Brain pericyte (primary cell): ENCODE measurements around the gene RNF222.

Experiments used
- DNase-seq: peaks from one replicate; pipeline ENCODE4 v3.0.0-alpha.2; 2012; ENCODE audit warnings: low read depth, low spot score

Gene RNF222, protein sequence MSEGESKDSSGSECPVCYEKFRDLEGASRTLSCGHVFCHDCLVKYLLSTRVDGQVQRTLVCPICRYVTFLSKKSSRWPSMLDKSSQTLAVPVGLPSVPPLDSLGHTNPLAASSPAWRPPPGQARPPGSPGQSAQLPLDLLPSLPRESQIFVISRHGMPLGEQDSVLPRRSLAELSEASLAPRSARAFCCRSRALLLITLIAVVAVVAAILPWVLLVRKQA

DNA sequence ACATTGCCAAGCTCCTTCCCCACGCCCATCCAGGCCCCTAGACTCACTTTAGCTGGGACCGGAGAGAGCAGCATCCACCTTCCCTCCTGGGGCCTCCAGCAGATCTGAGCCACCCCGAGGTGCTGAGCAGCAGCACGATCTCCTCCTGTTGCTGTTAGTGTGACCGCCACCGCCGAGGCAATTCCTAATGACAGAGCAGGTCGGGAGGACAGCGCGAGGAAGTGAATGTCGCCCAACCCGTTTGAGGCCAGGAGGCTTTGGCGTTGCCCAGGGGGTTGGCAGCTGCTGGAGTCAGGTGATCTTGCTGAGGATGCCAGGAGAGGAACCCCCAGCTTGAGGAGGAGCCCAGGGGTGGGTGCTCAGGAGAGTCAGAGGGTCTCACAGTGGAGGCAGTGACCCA lies at the start of gene RNF222:
Gene RNF222, minus strand, starts transcription at position 192 of the 400 bp plus-strand sequence. CDS start 4,366 bp downstream, outside the sequence.
- DNase-seq, result no peak

DNA sequence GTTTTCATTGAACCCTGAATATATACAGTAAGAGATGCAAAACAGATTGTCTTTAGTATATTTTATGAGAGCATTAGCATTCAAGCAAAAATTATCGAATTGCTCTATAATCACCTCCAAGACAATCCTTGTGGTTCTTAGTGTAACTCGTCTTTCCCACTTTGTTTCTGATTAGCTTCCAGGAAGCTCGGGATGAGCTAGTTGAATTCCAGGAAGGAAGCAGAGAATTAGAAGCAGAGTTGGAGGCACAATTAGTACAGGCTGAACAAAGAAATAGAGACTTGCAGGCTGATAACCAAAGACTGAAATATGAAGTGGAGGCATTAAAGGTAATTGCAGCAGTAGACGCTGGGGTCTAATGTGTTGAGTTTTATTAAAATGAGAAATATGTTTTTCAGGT lies 47.9 kb upstream of the RNF222 start:
- DNase-seq, result no peak

DNA sequence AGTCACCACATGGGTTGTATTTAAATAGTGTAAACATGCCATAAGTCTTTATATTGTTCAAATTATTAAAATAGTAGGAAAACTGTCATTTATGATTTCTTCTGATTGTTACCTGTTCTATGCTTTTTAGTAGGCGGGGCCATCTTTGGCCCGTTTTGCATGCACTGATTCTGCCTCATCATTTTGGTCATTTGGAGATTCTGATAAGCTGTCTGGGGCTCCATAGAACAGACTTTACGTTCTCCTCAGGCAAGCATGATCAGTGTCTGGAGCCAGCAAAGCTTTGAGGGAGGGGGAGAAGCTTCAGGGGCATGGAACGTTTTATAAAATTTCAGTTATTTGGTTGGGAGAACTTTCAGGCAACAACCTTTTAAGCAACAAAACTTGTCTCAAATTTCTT lies 46.9 kb upstream of the RNF222 start:
- no peak for DNase-seq

DNA sequence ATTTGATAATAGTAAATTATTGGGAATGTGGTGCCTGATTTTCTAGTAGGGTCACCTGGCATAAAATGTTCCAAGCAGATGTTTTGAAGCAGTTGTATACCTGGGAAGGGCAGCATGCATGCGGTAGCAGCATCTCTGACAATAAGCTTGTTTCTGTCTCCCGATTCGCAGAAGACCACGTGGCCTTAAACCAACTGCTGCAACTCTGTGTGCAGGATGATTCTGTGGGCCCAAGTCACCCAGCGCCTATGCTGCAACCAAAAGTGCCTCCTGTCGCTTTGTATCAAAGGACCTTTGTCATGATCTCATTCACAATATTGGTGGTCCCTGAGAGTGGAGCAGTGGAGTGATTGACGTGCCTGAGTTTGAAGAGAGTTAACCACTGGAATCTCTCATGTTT lies 46.1 kb upstream of the RNF222 start:
- DNase-seq, result no peak

DNA sequence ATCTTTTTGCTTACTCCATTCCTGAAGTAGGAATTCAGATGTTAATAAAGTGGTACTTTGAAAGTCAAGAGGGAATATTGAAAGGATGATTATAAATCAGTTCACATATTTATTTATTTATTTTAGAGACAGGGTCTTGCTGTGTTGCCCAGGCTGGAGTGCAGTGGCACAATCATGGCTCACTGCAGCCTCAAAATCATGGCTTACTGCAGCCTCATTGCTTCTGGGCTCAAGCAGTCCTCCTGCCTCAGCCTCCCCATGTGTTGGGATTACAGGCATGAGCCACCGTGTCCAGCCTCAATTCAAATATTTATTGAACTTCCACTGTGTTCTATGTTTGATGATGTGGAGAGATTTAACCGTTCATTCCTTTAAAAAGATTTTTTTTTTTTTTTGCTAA lies 44.7 kb upstream of the RNF222 start:
- no peak for DNase-seq

DNA sequence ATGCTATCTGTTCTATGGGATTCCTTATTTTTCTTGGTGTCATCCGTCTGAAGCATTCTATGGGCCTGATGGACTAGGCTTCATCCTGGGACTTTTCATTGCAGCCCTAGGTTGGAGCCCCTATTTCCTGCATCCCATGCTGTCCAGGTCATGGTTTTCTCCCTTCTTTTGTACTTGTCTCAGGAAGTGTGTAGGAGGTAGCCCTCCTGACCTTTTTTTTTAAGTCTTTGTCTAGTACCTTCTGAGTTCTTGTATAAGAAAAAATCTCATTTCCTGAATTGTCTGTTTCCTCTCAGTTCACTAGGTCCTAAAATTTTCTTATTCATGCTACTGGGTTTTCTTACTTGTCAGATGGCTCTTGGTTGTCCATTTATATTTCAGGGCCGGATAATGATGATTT lies 44.1 kb upstream of the RNF222 start:
- DNase-seq, result no peak

DNA sequence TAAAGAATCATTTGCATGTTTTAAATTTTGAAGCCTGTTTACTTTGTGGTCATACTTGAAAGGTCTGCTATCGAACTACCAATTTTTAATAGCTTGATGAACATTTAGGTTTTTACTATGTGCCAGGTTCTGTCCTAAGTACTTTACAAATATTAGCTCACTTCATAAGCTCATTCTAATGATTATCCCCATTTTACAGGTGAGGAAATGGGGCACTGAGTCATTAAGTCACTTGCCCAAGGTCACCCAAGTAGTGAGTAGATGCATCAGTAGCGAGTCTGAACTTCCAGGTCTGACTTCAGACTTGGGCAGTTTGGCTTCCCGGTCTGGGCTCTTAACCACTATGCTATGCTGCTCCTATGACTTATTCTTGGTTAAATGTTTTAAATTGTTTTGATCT lies 42.1 kb upstream of the RNF222 start:
- DNase-seq, result no peak

- no peak for DNase-seq
Measured at GRCh38 chr17:8438441-8438840, 40.8 kb upstream of the RNF222 start.

- DNase-seq, result no peak
Measured at GRCh38 chr17:8436844-8437171, 39.2 kb upstream of the RNF222 start.

DNA sequence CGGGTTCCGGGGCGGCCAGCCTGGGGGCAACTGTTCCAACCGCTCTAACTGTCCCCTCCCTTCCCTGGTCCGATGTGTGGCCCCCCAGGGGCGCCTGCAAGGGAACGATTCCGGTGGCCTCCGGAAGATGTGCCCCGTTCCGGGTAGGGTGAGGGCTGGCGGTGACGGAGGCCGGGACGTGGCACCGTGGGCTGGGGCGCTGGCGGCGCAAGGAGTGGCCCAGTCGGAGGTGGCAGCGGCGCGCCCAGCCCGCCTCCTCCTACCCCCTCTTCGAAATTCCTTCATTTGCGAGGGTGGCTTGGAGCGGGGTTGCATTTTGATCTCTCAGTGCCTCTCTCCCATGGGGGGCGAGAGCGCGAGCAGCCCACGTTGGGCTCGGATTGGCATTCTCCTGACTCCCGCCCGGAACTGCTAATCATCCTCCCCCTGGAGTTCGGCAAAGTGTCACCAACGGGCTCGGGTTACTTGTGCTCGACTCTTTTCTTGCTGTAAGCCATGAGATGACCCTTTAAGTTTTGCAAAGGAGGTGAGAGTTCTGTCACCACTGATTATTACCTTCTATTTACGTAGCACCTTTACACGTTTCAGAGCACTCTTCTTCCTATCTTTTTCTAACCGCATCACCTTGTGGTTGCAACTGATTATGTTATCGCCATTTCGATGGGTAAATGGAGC lies 38.7 kb upstream of the RNF222 start:
- DNase-seq, result no peak

GRCh38 chr17:8435245-8436168 lies 37.9 kb upstream of the RNF222 start, which contains the start of gene NDEL1:
Gene NDEL1, plus strand, starts transcription at chr17:8435884. Its CDS starts 8,388 bp downstream, at chr17:8444272.
- peak; percentile 95 for DNase-seq

DNA sequence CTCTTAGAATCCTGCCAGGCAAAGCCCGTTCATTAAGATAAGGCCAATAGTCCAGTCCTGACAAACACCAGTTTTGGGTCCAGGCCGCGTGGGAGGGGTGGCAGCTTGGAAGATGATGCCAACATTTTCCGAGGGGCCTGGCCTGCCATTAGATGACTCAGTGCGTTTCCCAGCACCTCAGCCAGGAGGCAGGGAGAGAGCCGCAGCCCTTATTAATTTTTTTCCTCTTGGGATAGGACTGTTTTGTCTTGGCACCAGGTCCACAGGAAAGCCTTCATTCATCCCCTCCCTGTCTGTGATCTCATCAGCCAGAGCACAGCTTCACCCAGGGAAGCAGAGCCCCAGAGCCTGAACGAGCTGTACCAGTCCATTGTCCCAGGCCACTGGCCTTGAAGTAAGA lies 33.3 kb upstream of the RNF222 start:
- no peak for DNase-seq

- DNase-seq, result no peak
Measured at GRCh38 chr17:8426802-8427201, 29.2 kb upstream of the RNF222 start.

DNA sequence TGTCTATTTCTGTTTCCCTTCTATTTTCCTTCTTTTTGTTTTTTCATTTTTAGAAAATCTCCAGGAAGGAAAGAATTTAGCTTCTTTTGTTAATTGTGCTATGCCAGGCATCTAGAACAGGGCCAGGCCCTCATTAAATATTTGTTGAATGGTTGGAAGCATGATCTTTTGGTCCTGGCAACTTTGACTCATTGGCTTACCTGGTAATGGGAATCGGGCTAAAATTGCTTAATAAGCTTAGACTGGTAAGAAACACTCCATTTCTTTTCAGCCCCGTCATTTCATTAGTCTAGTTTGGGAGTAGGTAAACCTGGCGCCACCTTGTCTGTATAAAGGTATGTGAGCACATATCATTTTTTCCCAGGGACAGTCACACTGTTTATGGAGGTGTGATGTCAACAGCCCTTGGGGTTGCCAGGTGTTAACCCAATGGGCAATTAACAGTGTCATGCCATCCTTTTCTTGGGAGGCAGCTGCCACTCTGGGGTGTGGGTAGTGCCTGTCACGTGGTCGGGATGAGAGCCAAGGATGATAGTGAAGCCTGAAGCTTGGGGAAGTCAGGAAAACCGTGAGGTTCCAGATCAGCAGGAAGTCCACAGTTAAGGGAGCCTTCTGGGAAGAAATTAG lies 28.6 kb upstream of the RNF222 start:
- DNase-seq, result no peak

DNA sequence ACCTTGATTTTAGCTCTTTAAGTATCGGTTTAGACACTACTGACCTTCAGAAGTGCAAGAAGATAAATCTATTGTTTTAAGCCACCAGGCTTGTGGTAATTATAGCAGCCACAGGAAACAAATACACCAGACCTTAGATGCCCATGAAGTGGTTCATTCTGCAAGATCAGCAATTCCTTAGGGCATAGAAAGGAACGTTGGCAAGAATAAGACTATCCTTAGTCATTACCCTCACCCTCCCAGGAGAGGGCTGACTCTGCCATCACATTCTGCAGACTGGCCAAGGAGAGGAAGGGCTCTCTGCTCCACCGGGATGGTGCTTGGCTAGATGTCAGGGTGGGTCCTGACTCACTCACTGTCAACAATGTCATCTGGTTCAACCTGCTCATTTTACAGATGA lies 23.9 kb upstream of the RNF222 start:
- DNase-seq, result no peak

DNA sequence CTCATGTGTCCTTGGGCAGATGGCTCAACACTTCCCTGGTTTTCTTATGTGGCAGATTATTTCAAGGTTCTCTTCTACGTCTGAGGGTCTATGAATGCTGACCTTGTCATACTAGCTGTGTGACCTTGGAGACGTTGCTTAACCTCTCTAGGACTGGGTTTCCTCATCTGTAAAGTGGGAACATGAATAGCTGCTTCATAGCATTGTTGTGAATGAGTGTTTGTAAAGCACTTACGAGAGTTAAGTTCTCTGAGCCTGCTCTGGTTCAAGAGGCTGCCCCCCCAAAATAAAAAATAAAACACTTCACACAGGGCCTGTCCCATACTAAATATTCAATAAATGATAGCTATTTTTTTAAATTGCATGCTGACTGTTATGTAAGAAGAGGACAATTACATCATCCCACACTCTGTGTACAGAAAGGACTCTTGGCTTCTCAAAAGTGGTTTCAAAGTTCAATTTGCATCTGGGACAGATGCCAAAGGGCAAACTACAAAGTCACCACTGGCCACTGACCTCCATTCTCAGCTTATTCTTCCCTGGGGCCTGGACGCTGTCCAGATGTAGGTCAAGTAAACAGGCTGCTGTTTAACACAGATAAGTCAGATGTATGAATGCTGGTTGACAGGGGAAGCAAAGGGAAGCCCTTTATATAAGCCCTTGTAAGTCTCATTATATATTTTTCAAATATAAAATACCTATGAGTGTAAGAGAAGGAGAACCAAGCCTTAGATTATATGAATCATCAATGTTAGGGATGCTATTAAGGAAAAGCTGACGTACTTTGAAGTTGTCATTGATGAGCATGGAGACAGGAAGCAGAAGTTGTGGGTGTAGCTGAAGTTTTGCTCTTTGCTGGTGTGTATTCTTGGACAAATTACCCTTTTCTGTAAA lies 22.7 kb upstream of the RNF222 start:
- DNase-seq, result no peak

- DNase-seq, result no peak
Measured at GRCh38 chr17:8419305-8419704, 21.7 kb upstream of the RNF222 start.

GRCh38 chr17:8418471-8418870 lies 20.8 kb upstream of the RNF222 start:
- no peak for DNase-seq

DNA sequence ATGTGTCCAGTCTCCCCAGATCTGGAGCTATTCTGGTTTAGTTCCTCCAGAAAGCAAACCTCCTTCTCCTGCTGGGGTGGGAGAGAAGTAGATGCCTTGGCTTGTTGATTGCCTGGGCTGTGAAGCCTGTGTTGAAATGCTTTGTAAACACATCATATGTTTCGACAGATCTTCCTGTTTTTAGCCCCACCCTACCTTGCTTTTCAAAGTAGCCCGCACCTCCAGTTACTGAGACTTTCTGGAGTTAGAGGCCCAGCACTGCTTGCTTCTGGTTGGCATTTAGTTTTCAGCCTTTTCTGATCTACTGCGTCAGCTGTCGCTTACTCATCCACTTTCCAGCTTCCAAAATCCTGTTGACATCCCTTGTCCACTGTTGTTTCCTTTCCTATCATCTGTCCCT lies 20.2 kb upstream of the RNF222 start:
- DNase-seq, result no peak

DNA sequence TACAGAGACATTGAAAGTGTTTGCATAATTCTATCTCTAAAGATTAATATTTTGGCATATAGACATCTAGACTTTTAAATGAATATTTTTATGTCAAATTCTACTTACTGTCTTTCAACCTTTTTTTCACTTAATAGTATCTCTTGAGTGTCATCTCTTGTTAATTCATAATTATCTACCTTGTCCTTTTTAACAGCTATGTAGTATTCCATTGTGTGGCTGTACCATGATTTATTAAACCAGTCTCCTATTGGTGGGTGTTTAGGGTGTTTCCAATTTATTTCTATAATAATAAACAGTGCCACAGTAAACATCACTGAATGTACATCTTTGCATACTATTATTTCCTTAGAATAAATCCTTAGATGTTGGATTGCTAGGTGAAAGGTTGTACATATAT lies 16.3 kb upstream of the RNF222 start:
- no peak for DNase-seq

DNA sequence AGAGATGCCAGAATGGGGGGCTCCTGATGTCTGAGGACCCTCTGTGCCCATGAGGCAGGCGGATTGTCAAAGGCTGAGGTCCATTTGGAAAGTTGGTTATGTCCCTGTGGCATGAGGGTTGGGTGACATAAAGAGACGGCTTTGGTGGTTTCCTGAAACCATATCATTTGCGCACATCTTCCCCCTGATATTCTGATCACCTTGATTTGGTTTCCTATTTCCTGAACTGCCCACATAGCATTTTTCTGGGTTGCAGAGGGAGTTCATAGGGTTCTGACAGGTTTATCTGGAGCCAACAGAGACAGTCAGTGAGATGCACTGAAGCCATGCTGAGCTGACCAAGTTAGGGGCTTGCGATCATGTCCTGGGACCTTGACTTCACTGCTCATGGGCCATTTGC lies 15.7 kb upstream of the RNF222 start:
- no peak for DNase-seq
